BJ (cell line): ENCODE data around the gene HPCA. TPM values are rescaled to one million over a fixed set of nuclear protein-coding genes. Genes with fewer than 3 reads are reported as not detected.
A peak's percentile ranks its signal among the peaks of the same experiment; 100 is the strongest.
"Not testable (repeated sequence)": the region's sequence is repeated elsewhere in the genome, so short reads cannot be mapped to it uniquely, and the experiment has no call there.

Source experiments
- CTCF ChIA-PET: fragments of 350-600 bp; formaldehyde crosslinking; extraction: SDS; loops from one replicate; lab custom pipeline; 2021; ENCODE audit warnings: antibody characterized with exemption, inconsistent platforms; lab: Yijun Ruan, JAX
- POLR2A ChIA-PET: fragments of 300-600 bp; sonication (Branson Sonifier 250); formaldehyde crosslinking; extraction: SDS; loops from one replicate; lab custom pipeline; 2021; ENCODE audit warnings: antibody characterized with exemption; lab: Charles Lee
- DNase-seq: peaks from one replicate; pipeline ENCODE4 v3.0.0-alpha.2; 2011; ENCODE audit warnings: low read depth
- H3K27me3 ChIP-seq: 2 replicates; pipeline ENCODE4 v1.6.0; 2011; ENCODE audit warnings: low read length; ENCODE audit not compliant: control insufficient read depth, insufficient read depth
- H3K36me3 ChIP-seq: 2 replicates; pipeline ENCODE4 v1.5.1; 2011; ENCODE audit warnings: low read length; ENCODE audit not compliant: control insufficient read depth, insufficient read depth
- H3K4me3 ChIP-seq: 2 replicates; pipeline ENCODE4 v1.5.1; 2011; ENCODE audit warnings: low read depth, mild to moderate bottlenecking, control low read depth, low read length
- polyA plus RNA-seq: library from polyadenylated mRNA; depleted of rRNA; stranded (reverse); fragments of >200 nt; gene quantifications from 2 replicates; pipeline ENCODE4 v1.2.3, GENCODE V29; 2011
- TF ChIP-seq, protein P1 (sequence below): IDR thresholded peaks from 2 replicates; pipeline ENCODE4 v1.5.1; 2011; ENCODE audit warnings: low read depth, mild to moderate bottlenecking, control low read depth, inconsistent platforms, low read length, moderate library complexity; ENCODE audit not compliant: insufficient read depth

The HPCA gene
- polyA plus RNA-seq, 1 experiment = not detected

GRCh38 chr1:32901823-32902534, 15.7 kb downstream of the HPCA start:
- Histone ChIP-seq H3K36me3 (no peaks in the 10 kb centered on the region), H3K4me3 (peak overlapping the region; percentile 62), H3K27me3 (no peaks in the 10 kb centered on the region; the same call in 1 of the 2 replicates)
- no peak for DNase-seq
- POLR2A ChIA-PET = no interaction called here
- CTCF ChIA-PET = no interaction called here
- TF ChIP-seq, protein P1, sequence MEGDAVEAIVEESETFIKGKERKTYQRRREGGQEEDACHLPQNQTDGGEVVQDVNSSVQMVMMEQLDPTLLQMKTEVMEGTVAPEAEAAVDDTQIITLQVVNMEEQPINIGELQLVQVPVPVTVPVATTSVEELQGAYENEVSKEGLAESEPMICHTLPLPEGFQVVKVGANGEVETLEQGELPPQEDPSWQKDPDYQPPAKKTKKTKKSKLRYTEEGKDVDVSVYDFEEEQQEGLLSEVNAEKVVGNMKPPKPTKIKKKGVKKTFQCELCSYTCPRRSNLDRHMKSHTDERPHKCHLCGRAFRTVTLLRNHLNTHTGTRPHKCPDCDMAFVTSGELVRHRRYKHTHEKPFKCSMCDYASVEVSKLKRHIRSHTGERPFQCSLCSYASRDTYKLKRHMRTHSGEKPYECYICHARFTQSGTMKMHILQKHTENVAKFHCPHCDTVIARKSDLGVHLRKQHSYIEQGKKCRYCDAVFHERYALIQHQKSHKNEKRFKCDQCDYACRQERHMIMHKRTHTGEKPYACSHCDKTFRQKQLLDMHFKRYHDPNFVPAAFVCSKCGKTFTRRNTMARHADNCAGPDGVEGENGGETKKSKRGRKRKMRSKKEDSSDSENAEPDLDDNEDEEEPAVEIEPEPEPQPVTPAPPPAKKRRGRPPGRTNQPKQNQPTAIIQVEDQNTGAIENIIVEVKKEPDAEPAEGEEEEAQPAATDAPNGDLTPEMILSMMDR = no peak

- H3K4me3 ChIP-seq = no peak overlapping the region
- DNase-seq = no peak
- POLR2A ChIA-PET = no interaction called here
- CTCF ChIA-PET = no interaction called here
- no peaks in the 10 kb centered on the region; the same call in 1 of the 2 replicates for H3K27me3 ChIP-seq
- TF ChIP-seq, protein P1 = no peak
- H3K36me3 ChIP-seq = no peaks in the 10 kb centered on the region
Measured at GRCh38 chr1:32902535-32902920, 16.2 kb downstream of the HPCA start.

- H3K36me3 ChIP-seq = no peaks in the 10 kb centered on the region
- no peak overlapping the region for H3K4me3 ChIP-seq
- TF ChIP-seq, protein P1 = no peak
- ChIA-PET CTCF (interaction anchor here (0.8 to 1.8 kb wide), 2 partner anchors 12 to 13 kb away, joined by 3 to 13 read pairs; no protein-coding TSS in a partner anchor), POLR2A (no interaction called here)
- no peaks in the 10 kb centered on the region; the same call in 1 of the 2 replicates for H3K27me3 ChIP-seq
- DNase-seq = no peak
Measured at GRCh38 chr1:32903991-32904785, 17.9 kb downstream of the HPCA start.

GRCh38 chr1:32904797-32905196, 18.5 kb downstream of the HPCA start:
- POLR2A ChIA-PET = no interaction called here
- CTCF ChIA-PET = interaction anchor here (1.8 kb wide), 1 partner anchor 13 kb away, joined by 13 read pairs; no protein-coding TSS in a partner anchor
- Histone ChIP-seq H3K4me3 (no peak overlapping the region), H3K27me3 (no peaks in the 10 kb centered on the region; the same call in 1 of the 2 replicates), H3K36me3 (no peaks in the 10 kb centered on the region)
- no peak for DNase-seq
- TF ChIP-seq, protein P1 = no peak

DNA sequence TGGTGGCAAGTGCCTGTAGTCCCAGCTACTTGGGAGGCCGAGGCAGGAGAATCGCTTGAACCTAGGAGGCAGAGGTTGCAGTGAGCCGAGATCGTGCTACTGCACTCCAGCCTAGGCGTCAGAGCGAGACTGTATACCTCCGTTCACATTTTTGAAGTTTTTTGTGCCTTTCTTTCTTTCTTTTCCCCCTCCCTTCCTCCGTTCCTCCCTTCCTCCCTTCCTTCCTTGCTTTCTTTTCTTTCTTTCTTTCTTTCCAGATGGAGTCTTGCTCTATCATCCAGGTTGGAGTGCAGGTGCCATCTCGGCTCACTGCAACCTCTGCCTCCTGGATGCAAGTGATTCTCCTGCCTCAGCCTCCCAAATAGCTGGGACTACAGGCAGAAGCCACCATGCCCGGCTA, 19.3 kb downstream of the HPCA start:
- H3K27me3 ChIP-seq, POLR2A ChIA-PET, H3K4me3 ChIP-seq, H3K36me3 ChIP-seq, DNase-seq: not testable (repeated sequence)
- CTCF ChIA-PET = interaction anchor here (1.8 kb wide), 1 partner anchor 13 kb away, joined by 13 read pairs; no protein-coding TSS in a partner anchor
